ENCODE results near the gene NUP93. TPM values are rescaled to one million over a fixed set of nuclear protein-coding genes. Genes with fewer than 3 reads are reported as not detected.
A peak's percentile ranks its signal among the peaks of the same experiment; 100 is the strongest.
"Not testable (repeated sequence)": the region's sequence is repeated elsewhere in the genome, so short reads cannot be mapped to it uniquely, and the experiment has no call there.

NUP93 gene
- polyA plus RNA-seq, 4 donors = 50.1 to 94.4 (median 79.9) TPM

DNA sequence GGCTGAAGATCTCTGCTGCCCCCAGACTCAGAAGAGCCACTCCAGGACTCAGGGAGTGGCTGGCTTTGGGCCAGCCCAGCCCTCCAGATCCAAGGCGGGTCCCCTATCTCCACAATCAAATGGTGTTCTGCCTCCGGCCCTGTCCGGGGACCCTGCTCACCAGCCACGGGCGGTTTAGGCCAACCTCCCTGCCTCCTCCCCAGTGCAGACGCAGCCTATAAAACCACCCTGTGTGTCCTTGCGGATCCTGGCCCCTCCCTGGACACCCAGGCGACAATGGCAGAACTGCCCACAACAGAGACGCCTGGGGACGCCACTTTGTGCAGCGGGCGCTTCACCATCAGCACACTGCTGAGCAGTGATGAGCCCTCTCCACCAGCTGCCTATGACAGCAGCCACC, 135.0 kb downstream of the NUP93 start, which contains the start of gene SLC12A3:
Gene SLC12A3, plus strand, starts transcription at position 248 of the 400 bp plus-strand sequence. Its CDS starts 29 bp downstream, at position 277.
- no peak for DNase-seq (ENCODE audit: low read depth in 4 of 4, low spot score in 3 of 4)

DNA sequence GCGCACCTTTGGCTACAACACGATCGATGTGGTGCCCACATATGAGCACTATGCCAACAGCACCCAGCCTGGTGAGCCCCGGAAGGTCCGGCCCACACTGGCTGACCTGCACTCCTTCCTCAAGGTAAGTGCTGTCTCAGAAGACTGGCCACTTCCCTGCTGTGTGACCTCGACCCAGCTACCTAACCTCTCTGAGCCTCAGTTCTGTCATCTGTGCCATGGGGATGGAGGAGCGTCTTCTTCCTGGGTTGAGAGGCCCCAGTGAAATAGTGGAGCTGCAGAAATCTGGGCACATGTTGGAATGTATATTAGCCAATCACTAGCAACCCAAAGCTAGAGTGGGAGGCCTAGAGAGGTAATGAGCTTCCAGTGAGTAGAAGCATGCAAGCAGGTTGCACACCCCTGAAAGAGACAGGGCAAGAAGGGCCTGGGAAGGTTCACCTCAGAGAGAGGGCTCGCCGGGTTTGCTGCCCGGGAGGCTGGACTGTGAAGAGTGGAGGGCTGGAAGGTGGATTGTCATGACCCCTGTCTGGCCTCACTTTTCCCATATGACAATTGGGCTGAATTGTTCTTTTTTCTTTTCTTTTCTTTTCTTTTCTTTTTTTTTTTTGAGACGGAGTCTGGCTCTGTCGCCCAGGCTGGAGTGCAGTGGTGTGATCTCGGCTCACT, 135.6 kb downstream of the NUP93 start:
- DNase-seq (ENCODE audit: low read depth in 4 of 4, low spot score in 3 of 4) = no peak

DNA sequence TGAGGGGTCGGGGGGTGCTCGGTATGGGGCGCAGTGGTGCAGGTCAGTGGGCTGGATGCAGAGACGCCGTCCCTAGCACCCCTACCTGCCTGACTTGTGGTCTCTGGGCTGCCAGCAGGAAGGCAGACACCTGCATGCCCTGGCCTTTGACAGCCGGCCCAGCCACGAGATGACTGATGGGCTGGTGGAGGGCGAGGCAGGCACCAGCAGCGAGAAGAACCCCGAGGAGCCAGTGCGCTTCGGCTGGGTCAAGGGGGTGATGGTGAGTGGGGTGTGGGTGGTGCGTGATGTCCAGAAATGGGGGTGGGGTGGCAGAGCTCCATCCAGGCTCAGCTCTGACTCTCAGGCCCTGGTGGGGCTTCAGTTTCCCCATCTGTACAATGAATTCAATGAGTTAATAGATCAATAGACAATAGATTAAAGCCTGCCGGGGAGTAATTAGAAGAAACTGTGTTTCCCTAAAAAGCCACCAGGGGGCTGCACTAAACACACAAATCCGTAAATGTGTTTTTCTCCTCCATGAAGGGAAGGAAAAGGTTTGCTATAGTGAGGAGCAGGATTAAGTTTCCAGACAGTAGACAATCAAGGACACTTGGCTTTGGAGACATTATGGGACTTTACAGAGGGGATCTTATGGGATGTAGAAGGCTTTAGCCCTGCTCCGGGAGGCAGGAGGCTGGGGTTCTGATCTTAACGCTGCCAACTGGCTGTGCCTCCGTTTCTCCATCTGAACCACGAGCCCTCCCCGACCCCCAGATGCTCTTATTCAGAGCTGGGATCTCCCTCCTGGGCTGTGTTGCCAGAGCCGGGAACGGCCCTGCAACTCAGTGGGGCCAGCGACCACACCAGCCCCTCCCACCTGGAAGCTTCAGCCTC, 137.3 kb downstream of the NUP93 start:
- peak in 1 of 4 donors; percentile 45 for DNase-seq (ENCODE audit: low read depth in 4 of 4, low spot score in 3 of 4)

DNA sequence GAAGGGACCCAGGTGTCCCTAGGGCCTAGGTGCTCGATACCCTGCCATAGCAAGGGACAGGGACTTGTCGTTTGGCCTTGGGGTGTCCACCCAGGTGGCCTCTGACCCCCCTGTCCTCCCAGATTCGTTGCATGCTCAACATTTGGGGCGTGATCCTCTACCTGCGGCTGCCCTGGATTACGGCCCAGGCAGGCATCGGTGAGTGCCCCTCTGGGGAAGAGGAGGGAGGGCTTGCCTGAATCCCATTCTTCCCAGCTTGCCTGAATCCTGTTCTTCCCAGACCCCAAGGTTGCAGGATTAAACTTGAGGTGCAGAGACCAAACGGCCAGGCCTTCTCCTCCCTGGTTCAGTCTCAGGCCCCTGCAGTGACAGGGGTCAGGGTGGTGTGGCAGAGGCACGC, 138.2 kb downstream of the NUP93 start:
- no peak for DNase-seq (ENCODE audit: low read depth in 4 of 4, low spot score in 3 of 4)

DNA sequence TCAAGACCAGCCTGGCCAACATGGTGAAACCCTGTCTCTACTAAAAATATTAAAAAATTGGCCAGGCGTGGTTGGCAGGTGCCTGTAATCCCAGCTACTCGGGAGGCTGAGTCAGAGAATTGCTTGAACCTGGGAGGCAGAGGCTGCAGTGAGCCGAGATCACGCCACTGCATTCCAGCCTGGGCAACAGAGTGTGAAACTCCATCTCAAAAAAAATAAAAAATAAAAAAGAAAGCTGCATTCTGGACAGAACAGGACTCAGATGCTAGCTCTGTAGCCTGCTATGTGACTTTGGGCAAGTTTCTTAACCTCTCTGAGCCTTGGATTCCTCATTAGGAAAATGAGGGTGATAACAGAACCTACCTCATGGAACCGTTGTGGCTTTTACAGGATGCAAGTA, 138.8 kb downstream of the NUP93 start:
- not testable (repeated sequence) for DNase-seq (ENCODE audit: low read depth in 4 of 4, low spot score in 3 of 4)

DNA sequence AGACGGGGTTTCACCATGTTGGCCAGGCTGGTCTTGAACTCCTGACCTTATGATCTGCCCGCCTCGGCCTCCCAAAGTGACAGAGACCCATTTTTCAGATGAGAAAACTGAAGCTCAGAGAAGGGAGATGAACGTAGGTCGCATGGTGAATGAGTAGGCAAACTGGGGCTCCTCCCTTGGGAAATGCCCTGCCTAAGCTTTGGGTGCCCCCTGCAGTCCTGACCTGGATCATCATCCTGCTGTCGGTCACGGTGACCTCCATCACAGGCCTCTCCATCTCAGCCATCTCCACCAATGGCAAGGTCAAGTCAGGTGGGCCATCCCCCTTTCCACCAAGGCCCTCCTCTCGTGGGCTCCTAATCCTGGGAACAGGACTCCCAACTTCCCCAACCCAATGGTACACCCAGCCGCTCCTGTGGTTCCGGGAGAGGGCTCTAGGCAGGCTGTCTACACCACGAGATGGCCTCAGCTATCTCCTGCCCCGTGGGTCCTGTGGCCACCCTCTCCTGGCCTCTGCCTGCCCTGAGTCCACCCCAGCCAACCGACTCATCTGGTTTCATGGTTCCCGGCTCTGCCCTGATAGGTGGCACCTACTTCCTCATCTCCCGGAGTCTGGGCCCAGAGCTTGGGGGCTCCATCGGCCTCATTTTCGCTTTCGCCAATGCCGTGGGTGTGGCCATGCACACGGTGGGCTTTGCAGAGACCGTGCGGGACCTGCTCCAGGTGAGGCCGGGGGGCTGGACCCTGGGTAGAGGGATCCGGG, 139.8 kb downstream of the NUP93 start:
- no peak for DNase-seq (ENCODE audit: low read depth in 4 of 4, low spot score in 3 of 4)

DNA sequence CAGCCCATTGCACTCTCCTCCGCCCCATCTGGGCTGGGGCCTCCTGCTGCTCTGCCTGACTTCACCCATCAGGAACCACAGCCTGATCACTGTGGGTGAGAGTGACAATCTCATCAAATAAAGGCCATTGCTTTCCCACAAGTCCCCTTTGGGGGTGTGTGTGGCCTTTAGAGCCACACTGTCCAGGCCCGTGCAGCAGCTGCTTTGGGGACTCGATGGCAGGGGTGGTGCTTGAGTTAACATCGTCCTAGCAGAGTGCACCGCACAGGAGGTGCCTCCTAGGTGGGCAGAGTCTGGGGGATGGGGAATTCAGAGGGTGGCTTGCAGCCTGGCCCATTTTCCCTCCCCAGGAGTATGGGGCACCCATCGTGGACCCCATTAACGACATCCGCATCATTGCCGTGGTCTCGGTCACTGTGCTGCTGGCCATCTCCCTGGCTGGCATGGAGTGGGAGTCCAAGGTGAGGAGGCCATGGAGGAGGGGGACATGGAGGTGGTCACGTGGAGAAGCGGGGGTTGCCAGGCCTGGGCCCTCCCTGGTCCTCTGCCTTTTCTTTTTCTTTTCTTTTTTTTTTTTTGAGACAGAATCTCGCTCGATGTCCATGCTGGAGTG, 140.5 kb downstream of the NUP93 start:
- DNase-seq (ENCODE audit: low read depth in 4 of 4, low spot score in 3 of 4) = no peak

DNA sequence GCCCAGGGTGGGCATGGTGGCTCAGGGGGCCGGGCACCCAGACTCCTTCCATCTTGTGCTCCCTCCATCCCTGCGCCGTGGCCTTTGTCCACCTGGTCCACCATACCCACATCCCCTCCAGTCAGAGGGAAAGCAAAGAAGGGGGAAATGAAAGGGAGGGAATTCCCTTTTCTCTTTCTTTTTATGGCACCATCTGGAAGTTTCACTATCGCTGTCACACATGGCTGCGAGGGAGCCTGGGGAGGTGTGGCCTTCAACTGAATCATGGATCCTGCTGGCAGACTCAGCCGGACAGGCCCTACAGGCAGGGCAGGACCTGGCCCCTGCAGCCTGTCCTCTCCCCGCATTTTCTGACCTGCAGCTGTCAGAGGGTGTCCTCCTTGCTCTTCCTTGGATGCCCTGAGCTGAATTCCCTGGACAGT, 141.3 kb downstream of the NUP93 start:
- DNase-seq (ENCODE audit: low read depth in 4 of 4, low spot score in 3 of 4) = no peak

DNA sequence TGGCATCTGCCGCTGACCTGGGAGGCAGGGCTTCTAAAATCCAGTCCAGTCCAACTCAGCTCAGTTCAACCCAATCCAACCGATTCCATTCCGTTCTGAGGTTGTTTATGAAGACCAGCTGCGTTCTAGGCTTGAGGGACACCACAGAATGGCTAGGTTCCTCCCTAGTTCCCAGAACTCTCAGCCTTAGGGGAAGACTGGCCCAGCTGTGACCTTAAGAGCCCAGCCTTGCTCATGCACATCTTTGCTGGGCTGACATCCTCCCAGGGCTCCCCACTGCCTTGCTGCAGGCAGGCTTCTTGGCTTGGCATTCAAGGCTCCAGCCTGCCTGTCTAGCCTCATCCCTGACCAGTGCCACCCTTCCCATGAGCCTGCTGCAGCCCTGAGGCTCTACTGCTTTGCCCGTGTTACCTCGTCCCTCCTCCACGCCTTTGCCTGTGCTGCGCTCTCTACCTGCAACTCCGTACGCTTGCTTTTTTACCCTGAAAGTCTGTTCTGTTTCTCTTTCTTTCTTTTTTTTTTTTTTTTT, 143.0 kb downstream of the NUP93 start:
- no peak for DNase-seq (ENCODE audit: low read depth in 4 of 4, low spot score in 3 of 4)

DNA sequence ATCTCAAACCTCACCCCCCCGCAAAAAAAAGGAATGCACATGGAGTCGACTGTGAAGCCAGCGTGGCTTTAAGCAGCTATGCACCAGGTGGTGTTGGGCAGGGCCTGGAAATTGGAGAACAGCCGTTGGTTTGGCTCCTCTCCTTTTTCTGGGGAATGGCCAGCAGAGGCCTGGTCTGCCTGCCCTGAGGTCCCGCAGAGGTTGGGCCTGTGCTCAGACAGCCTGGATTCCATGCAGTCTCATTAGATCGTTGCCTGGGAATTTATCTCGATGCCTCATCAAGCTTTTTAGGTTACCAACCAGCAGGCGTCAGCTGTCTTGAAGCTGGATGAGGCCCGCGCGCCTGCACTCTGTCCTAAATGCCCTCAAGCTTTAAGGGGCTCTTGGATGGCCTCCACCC, 144.9 kb downstream of the NUP93 start:
- no peak for DNase-seq (ENCODE audit: low read depth in 4 of 4, low spot score in 3 of 4)

DNA sequence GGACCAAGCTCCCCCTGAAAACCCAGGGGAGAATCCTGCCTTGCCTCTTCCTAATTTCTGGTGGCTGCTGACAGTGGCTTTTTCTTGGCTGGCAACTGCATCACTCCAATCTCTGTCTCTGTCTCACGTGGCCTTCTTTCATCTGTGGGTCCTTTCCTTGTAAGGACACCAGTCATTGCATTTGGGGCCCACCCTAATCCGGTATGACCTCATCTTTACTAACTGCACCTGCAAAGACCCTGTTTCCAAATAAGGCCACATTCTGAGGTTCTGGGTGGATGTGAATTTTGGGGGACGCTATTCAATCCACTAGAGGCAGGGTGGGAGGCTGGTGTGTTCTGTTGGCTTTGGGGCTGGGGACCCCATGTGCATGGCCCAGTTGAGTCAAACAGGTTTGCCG, 146.1 kb downstream of the NUP93 start:
- DNase-seq (ENCODE audit: low read depth in 4 of 4, low spot score in 3 of 4) = no peak

DNA sequence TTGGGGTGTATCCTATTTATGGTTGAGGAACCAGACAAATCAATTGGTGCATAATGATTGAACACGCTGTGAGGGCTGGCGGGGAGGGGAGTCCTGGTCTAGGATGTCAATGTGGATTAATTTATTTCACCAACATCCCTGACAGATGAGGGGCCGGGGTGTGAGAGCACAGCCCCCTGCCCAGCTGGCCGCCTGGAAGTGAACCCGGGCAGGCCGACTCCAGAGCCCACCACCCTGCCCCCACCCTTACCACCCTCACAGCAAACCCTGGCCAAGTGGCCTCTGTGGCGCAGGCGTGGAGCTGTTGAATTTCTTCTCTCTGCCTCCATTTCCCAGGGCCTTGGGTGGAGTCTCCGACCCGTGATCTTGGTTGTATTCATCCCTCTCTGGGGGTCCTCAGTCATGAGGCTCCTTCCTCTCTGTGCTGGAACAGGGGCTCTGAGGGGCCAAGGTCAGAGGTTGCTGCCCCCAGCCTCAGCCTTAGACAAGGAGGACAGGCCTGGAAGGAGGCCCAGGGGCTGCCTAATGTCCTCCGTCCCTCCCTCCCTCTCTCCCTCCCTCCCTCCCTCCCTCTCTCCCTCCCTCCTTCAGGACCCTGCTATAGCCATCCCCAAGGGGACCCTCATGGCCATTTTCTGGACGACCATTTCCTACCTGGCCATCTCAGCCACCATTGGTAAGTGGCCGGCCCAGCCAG, 147.7 kb downstream of the NUP93 start:
- no peak for DNase-seq (ENCODE audit: low read depth in 4 of 4, low spot score in 3 of 4)

DNA sequence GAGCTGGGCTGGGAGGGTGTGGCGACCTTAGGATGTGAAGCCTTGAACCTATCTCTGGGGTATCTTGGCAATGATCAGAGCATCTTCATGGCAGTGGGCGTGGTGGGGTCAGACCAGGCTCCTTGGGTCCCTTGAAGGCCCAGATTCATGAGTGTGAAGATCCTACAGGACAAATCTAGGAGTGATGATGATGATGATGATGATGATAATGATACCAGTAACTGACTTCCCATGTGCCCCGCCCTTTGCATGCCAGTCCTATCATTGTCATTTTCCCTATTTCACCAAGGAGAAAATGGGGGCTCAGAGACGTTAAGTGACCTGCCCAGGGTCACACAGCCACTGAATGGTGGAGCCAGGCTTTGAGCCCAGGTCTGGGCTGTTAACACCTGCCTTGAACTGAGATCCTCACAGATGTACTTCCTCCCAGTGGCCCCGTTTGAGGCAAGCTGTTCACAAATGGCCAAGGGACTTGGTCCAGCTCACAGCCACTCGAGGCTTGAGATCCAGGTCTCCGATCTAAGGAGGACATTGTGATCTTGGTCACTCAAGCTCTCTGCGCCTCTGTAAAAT, 148.4 kb downstream of the NUP93 start:
- DNase-seq (ENCODE audit: low read depth in 4 of 4, low spot score in 3 of 4) = no peak

DNA sequence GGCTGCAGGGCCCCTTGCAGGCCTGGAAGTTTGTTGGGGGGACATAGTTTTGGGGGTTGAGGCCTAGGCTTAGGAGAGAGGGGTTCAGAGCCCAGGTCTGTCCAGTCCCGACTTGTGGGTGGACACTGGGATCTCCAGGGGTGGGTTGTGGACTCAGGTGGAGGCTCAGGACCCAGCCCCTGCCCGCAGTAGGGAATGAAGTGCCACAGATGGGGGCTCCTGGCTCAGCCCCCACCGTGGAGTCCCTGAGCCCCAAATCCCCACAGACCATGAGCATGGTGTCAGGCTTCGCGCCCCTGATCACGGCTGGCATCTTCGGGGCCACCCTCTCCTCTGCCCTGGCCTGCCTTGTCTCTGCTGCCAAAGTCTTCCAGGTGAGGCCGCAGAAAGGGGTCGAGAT, 149.3 kb downstream of the NUP93 start:
- DNase-seq (ENCODE audit: low read depth in 4 of 4, low spot score in 3 of 4) = no peak

DNA sequence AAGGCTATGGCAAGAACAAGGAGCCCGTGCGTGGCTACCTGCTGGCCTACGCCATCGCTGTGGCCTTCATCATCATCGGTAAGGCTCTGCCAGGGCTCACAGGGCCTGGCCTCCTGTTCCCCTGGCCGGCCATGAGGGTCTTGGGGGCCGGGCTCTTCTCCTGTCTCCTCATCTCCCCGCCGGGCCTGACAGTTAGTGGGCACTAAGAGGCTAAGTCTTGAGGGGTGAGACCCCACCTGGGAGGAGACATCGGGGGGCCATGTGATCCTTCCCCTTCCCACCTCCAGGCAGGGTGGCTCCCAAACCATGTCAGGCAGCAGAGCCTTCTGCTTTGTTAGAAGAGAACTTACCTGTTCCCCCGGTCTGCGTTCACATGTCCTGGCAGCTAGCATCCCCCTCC, 150.2 kb downstream of the NUP93 start:
- DNase-seq (ENCODE audit: low read depth in 4 of 4, low spot score in 3 of 4) = no peak

DNA sequence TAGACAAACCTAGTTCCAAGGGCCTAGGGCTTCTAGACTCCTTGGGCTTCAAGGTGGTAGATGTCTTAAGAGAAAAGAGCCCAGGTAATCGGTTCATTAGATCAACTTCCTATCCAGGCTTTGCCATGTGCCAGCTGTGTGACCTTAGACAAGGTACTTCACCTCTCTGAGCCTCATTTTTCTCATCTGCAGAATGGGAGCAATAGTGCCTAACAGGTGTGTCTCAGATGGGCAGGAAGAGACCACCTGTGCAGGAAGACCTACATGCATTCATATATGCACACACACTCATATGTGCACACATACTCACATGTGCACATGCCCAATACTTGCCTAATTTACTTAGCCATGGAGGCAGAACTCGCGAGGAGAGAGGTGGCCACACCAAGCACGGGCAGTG, 150.8 kb downstream of the NUP93 start:
- DNase-seq (ENCODE audit: low read depth in 4 of 4, low spot score in 3 of 4) = no peak

DNA sequence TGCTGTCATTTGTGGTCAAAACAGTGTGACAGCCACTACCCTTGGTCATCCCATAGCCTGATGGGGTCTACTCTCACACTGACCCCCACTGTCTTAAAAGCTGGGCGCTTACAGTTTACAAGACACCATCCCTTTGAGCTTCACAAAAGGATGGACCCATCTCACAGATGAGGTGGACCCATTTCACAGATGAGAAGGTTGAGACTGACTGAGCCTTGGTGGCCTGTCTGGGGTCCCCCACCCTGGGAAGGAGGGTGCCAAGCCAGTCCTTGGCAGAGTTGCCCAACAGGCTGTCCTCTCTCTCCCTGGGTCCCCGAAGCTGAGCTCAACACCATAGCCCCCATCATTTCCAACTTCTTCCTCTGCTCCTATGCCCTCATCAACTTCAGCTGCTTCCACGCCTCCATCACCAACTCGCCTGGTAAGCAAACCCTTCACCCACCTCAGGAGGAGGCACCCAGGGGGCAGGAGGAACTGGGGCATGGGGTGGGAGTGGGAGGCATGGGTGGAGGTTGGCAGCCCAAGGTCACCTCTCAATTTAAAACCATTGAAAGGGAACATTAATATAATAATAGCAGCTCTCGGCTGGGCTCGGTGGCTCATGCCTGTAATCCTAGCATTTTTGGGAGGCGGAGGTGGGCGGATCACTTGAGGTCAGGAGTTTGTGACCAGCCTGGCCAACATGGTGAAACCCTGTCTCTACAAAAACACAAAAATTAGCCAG, 152.3 kb downstream of the NUP93 start:
- no peak for DNase-seq (ENCODE audit: low read depth in 4 of 4, low spot score in 3 of 4)

DNA sequence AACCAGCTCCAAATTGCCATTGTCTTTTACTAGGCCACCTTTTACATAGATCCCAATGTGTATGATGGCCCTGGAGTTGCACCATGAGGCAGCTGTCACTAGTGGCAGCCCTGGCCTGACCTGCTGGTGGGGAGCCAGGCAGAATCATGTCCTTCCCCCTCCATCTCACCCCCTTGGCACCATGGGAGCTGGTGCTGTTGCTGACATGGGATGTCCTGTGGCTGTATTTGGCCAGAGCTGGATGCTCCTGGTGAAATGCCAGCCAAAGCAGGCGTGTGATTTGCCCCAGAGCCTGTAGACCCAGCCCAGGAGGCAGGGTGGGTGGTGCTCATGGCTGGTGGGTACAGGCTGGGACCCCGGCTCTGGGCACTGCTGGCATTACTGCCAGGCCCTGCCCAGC, 153.7 kb downstream of the NUP93 start:
- DNase-seq (ENCODE audit: low read depth in 4 of 4, low spot score in 3 of 4) = no peak

DNA sequence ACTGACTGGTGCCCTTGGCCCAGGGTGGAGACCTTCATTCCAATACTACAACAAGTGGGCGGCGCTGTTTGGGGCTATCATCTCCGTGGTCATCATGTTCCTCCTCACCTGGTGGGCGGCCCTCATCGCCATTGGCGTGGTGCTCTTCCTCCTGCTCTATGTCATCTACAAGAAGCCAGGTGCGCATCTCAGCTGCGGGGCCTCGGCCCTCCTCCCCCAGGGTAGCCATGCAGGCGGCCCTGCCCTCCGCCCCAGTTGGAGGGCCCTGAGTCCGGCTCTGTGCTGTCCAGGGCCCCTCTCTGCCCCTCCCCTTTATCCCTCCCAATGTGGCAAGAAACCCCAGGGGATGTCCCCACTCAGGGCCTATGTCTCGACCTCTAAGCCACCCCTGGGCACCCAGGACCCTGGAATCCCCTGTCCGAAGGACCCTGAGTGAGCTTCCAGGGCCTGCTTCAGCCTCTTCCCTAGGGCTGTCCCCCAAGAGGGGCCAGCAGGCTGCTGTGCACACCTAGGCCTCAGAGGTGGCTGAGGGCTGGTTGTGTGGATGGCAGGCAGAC, 154.2 kb downstream of the NUP93 start:
- no peak for DNase-seq (ENCODE audit: low read depth in 4 of 4, low spot score in 3 of 4)

Measured in left renal pelvis (tissue), 4 donors.